SK-N-MC (cell line): ENCODE measurements around the gene PRICKLE2.

Experiments
- EZH2 ChIP-seq: fragments of 200-600 bp; sonication (generic); IDR thresholded peaks from one replicate; pipeline ENCODE4 v1.6.1; 2017; ENCODE audit warnings: antibody characterized with exemption
- POLR2AphosphoS5 ChIP-seq: IDR thresholded peaks from 2 replicates; pipeline ENCODE4 v1.6.1; 2012; ENCODE audit warnings: mild to moderate bottlenecking, low read depth, low read length, borderline replicate concordance

DNA sequence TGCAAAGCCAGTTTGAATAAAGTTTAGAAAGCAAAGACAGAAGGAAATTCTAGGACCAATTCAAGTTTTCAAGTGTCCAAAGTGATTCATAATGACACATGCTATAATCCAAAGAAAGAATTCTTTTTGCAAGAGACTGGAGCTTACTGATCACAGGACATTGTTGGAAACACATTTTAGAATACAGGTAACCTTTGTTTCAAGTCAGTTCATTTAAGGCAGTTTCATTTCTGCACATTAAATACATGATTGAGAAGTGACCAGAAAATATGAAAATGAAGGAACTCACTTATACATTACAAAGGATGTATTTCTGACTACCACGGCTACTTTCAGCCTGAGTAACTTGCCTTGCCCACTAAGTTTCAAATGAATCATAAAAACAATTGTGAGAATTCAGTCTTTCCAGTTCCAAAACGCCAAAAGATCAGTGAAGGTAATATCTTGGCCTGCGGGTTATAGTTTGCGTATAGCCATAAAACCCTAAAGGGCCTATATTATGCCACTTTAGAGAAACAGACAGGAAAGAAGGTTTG lies 48.7 kb downstream of the PRICKLE2 start:
- TF ChIP-seq EZH2, result no peak
- no peak for TF ChIP-seq POLR2AphosphoS5
